Measurements from ENCODE around the gene WSCD2. TPM values are rescaled to one million over a fixed set of nuclear protein-coding genes. Genes with fewer than 3 reads are reported as not detected.

WSCD2 gene
- total RNA-seq, 1 donor from 2014 or later: 0.86 TPM

- no peaks in the 10 kb centered on the region for H3K4me1 Mint-ChIP-seq (ENCODE audit: unreplicated experiment)
- no peaks in the 10 kb centered on the region for H3K9me3 Mint-ChIP-seq (ENCODE audit: unreplicated experiment)
- no peak overlapping the region for H3K27ac Mint-ChIP-seq (ENCODE audit: unreplicated experiment)
- no peak for TF ChIP-seq CTCF (IDR thresholded peaks at IDR 0.05)
- H3K27me3 Mint-ChIP-seq (ENCODE audit: unreplicated experiment): peaks cover 5% of the 10 kb centered on the region
- no peak for DNase-seq (ENCODE audit: extremely low spot score, unreplicated experiment)
- no peak overlapping the region for H3K4me3 Mint-ChIP-seq (ENCODE audit: unreplicated experiment)
- no peaks in the 10 kb centered on the region for H3K36me3 Mint-ChIP-seq (ENCODE audit: unreplicated experiment)
These were observed 17.2 kb downstream of the WSCD2 start for GRCh38 chr12:108146035-108146893.

- Mint-ChIP-seq H3K27ac (ENCODE audit: unreplicated experiment) (no peak overlapping the region), H3K9me3 (ENCODE audit: unreplicated experiment) (no peaks in the 10 kb centered on the region), H3K27me3 (ENCODE audit: unreplicated experiment) (peaks cover 5% of the 10 kb centered on the region), H3K4me3 (ENCODE audit: unreplicated experiment) (no peak overlapping the region), H3K36me3 (ENCODE audit: unreplicated experiment) (no peaks in the 10 kb centered on the region), H3K4me1 (ENCODE audit: unreplicated experiment) (no peaks in the 10 kb centered on the region)
- no peak for DNase-seq (ENCODE audit: extremely low spot score, unreplicated experiment)
- TF ChIP-seq CTCF (IDR thresholded peaks at IDR 0.05): no peak
These were observed 18.2 kb downstream of the WSCD2 start for GRCh38 chr12:108147279-108147678.

- H3K4me1 Mint-ChIP-seq (ENCODE audit: unreplicated experiment): no peaks in the 10 kb centered on the region
- H3K36me3 Mint-ChIP-seq (ENCODE audit: unreplicated experiment): no peaks in the 10 kb centered on the region
- H3K27ac Mint-ChIP-seq (ENCODE audit: unreplicated experiment): no peak overlapping the region
- no peak for TF ChIP-seq CTCF (IDR thresholded peaks at IDR 0.05)
- H3K9me3 Mint-ChIP-seq (ENCODE audit: unreplicated experiment): no peaks in the 10 kb centered on the region
- no peak for DNase-seq (ENCODE audit: extremely low spot score, unreplicated experiment)
- H3K4me3 Mint-ChIP-seq (ENCODE audit: unreplicated experiment): no peak overlapping the region
- H3K27me3 Mint-ChIP-seq (ENCODE audit: unreplicated experiment): peaks cover 3% of the 10 kb centered on the region
These were observed 19.5 kb downstream of the WSCD2 start for GRCh38 chr12:108148521-108149074.

GRCh38 chr12:108150436-108150835, 21.3 kb downstream of the WSCD2 start:
- Mint-ChIP-seq H3K4me1 (ENCODE audit: unreplicated experiment) (no peaks in the 10 kb centered on the region), H3K4me3 (ENCODE audit: unreplicated experiment) (no peak overlapping the region), H3K27me3 (ENCODE audit: unreplicated experiment) (peaks cover 3% of the 10 kb centered on the region), H3K9me3 (ENCODE audit: unreplicated experiment) (no peaks in the 10 kb centered on the region), H3K36me3 (ENCODE audit: unreplicated experiment) (no peaks in the 10 kb centered on the region), H3K27ac (ENCODE audit: unreplicated experiment) (no peak overlapping the region)
- DNase-seq (ENCODE audit: extremely low spot score, unreplicated experiment): no peak
- no peak for TF ChIP-seq CTCF (IDR thresholded peaks at IDR 0.05)

GRCh38 chr12:108151533-108152169, 22.6 kb downstream of the WSCD2 start:
- H3K9me3 Mint-ChIP-seq (ENCODE audit: unreplicated experiment): no peaks in the 10 kb centered on the region
- H3K4me3 Mint-ChIP-seq (ENCODE audit: unreplicated experiment): no peak overlapping the region
- H3K27me3 Mint-ChIP-seq (ENCODE audit: unreplicated experiment): no peaks in the 10 kb centered on the region
- no peaks in the 10 kb centered on the region for H3K4me1 Mint-ChIP-seq (ENCODE audit: unreplicated experiment)
- TF ChIP-seq CTCF (IDR thresholded peaks at IDR 0.05): no peak
- no peaks in the 10 kb centered on the region for H3K36me3 Mint-ChIP-seq (ENCODE audit: unreplicated experiment)
- H3K27ac Mint-ChIP-seq (ENCODE audit: unreplicated experiment): no peak overlapping the region
- no peak for DNase-seq (ENCODE audit: extremely low spot score, unreplicated experiment)

Data from osteocyte (in vitro differentiated cells).